Measurements from ENCODE around the gene CDH8.

The CDH8 gene

GRCh38 chr16:62036101-62036801, at the start of gene CDH8:
Gene CDH8, minus strand, starts transcription at chr16:62036438. Its CDS starts 15,035 bp downstream, at chr16:62021403.
- no peak for ATAC-seq

DNA sequence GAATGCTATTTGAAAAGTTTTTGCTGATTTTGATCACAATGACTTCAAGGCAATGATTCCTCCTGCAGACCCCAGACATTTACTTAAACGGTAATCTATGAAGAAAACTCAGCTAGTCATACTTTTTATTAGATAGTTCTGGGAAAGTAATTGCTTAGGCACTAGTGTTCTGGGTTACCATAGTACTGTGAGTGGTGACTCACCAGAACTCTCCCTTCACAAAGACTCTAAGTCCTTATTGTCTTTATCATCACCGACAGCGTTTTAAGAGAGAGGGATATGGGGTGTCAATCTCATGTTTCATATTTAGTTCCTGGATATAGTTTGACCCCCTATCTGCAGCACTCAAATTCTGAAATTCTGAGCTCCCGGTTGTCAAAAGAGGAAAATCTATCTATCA, 43.0 kb upstream of the CDH8 start:
- no peak for ATAC-seq

DNA sequence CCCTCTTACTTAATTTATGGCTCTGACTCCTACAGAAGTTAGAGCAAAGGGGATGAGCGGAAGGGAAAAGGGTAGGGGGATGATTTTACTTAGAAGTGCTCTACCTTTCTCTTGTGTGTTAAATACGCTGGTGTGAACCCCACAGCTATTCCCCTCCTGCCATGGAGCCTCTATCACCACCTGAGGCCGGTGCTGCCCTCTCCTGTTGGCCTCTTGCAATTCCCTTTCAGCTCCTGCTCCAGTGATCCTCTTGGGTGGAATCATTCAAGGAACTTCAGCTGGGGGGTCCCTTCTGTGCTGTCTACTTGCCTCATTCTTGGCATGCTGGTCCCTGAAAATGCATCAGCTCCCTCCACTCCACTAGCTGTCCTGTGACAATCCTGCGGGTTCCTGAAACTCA, 41.8 kb upstream of the CDH8 start:
- ATAC-seq: no peak

DNA sequence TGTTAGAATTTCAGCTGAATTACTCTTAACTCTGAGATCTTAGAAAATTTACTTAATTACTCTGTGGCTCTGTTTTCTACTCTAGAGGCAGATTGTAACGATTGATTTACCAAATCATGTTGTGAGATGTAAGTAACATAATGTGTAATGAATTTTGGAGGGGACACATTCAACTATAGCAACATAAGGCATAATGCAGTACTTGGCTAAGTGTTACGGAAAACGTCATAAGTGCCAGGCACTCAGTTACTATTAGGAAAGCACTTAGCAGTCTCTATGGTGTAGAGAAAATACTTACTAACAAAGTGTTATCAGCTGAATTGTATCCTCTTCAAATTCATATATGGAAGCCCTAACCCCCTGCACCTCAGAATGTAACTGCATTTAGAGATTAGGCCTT, 40.6 kb upstream of the CDH8 start:
- ATAC-seq: no peak

DNA sequence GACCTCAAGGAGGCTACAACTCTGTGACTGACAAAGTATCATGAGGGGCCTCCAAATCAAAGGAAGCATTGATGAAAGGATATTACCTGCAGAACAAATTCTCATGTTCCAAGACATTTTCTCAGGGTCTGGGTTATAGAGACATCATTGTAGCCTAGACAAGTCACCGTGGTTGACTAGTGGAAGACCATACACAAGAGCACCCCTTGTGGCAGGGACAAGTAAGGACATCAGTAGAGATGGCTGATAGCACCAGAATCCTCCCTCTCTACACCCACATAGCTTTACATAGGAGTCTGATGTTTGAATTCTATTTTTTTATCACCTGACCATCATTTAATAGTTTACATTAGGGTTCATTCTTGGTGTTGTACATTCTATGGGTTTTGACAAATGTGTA, 32.5 kb upstream of the CDH8 start:
- no peak for ATAC-seq

GRCh38 chr16:62067981-62068380, 31.7 kb upstream of the CDH8 start:
- ATAC-seq: no peak

- ATAC-seq: no peak
Observed at GRCh38 chr16:62067182-62067581, 30.9 kb upstream of the CDH8 start.

DNA sequence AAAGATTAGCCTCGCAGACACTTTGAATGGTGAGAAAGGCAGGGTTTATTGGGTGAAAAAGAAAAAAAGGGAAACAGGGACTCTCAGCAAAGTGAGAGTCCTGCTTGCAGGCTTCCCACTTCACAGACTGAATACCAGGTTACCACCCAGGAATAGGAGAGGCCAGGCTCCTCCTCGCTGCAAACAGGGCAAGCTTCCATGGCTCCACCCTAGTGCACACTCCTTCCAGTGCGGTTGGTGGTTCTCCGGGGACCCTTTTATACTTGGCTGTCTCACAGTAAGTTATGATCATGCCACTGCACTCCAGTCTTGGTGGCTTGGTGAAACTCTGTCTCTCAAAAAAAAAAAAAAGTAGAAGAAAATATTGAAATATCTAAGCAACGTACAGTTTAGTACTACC, 30.5 kb upstream of the CDH8 start:
- no peak for ATAC-seq

- ATAC-seq: no peak
Observed at GRCh38 chr16:62064173-62064572, 27.9 kb upstream of the CDH8 start.

GRCh38 chr16:62060089-62060488, 23.9 kb upstream of the CDH8 start:
- no peak for ATAC-seq

GRCh38 chr16:62059527-62059926, 23.3 kb upstream of the CDH8 start:
- ATAC-seq: no peak

DNA sequence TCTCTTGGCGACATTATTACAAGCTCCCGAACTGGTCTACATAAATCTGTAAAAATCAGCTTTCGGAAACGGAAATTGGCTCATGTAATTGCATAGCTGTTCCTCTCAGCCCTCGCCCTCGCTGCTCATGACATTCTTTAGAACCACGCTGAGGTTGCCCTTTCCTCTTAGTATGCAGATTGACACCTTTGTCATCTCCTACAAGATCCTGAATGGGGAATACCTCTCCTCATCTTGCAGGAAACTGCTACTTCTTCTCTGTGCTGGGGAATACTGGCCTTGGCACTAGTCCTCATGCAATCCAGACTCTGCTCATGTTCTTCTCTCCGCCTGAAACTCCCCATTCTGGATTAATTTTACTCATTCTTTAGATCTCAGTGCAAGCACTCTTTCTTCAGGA, 22.2 kb upstream of the CDH8 start:
- no peak for ATAC-seq

- no peak for ATAC-seq
Observed at GRCh38 chr16:62051942-62052341, 15.7 kb upstream of the CDH8 start.

DNA sequence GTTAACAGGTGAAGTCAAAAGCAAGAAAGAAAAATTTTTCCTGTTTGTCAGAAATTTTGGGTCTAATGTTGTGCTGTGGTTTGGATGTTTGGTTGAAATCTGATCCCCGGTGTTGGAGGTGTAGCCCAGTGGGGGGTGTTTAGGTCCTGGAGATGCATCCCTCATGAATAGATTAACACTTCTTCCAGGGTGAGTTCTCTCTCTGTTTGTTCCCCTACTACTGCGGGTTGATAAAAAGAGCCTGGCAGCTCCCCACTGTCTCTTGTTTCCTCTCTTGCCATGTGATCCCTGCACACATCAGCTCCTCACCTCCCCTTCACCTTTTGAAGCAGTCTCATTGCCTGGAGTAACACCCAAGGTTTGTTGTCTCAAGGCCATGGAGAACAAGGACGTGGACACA, 14.6 kb upstream of the CDH8 start:
- ATAC-seq: no peak

DNA sequence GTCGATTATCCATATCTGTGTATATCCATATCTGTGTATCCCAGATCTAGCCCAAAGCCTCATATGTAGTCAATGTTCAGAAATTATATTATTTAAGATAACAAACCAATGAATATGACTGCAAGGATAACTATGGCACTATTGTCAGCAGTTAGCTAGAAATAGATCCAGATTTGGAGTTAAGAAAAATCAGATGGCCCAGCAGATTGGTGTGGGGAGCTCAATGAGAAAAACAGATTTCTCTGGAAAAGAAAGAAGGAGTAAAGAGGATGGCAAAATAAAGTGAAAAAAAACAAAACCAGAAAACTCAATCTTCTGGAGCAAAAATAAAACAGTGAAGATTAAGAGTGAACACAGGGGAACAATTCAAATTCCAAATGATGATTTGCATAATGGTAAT, 10.6 kb upstream of the CDH8 start:
- no peak for ATAC-seq

GRCh38 chr16:62041401-62041800, 5.2 kb upstream of the CDH8 start:
- no peak for ATAC-seq

- ATAC-seq: no peak
Observed at GRCh38 chr16:62038646-62039045, 2.4 kb upstream of the CDH8 start.

DNA sequence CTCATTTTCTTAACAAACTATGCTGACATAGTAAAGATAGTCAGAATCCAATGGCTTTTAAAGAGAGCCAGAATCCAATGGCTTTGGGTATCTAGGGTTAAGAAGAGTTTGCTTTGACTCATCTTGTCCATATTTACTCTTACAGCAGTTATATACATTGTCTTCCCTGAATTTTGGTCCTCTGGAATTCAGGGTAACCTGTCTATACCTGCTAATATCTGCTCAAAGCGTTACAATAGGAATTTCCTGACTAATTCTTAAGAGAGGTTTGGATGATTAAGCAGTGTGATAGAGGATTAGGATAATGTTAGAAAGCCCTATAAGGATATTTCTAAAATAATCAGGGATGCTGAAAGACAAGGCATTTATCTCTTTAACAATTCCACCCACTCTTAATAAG, 2.0 kb upstream of the CDH8 start:
- ATAC-seq: no peak

DNA sequence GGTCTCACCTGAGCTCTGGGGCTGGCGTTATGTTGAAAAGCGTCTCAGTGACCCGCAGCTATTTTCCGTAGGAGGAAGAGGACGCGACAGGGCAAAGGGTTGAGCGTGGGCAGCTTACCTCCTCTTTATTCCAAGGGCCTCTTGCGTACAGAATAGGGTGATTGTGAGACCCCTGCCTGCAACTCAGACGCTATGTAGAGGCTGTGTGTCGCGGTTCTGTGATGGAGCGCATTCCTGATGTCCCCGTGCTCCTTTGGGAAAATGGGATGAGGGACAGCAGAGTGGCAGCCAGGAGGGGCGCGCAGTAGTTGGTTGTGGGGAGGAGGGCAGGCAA, 531 bp upstream of the CDH8 start:
- ATAC-seq: no peak

DNA sequence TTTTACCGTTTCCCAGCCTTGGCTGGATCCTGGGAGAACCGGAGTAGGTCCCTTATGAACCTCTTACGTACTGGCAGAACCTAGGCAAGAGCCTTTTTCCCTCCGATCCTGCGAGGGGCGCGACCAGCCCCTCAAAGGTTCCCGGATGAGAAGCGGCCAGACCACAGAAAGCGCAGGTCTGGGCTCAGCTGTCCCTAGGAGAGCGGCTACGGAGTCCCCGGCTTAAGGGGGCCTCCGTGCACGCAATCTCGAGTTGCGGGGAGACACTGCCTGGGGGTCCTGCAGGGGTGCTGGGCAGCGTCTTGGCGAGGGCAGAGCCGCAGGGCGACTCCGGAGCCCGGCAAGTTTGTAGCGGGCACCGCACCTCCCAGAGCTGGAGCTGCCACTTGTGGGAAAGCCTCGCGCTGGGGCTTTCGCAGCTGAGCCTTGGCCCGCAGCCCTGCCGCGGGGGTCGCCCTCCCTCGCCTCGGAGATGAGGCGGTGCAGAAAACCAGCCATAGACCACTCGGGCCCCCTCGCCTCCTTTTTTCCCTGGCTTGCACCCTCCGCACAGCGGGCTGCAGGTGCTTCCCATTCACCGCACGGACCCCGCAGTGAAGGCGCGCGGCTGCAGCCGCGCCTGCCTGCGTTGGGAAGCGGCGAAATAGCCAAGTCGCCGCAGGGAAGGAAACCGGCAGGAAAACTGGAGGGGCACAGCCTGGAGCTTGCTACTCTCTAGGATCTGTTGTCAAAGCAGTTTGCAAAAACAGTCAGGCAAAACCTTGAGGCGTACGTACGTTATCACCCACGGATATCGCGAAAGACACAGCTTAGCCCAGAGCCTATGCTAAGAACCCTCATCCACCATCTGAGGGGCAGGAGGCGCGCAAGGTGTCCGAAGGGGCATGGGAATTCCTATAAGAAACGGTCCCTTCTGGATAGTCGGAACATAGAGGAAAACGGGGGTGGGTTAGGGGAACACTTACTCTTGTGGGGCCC, 834 bp downstream of the CDH8 start:
- ATAC-seq: no peak

DNA sequence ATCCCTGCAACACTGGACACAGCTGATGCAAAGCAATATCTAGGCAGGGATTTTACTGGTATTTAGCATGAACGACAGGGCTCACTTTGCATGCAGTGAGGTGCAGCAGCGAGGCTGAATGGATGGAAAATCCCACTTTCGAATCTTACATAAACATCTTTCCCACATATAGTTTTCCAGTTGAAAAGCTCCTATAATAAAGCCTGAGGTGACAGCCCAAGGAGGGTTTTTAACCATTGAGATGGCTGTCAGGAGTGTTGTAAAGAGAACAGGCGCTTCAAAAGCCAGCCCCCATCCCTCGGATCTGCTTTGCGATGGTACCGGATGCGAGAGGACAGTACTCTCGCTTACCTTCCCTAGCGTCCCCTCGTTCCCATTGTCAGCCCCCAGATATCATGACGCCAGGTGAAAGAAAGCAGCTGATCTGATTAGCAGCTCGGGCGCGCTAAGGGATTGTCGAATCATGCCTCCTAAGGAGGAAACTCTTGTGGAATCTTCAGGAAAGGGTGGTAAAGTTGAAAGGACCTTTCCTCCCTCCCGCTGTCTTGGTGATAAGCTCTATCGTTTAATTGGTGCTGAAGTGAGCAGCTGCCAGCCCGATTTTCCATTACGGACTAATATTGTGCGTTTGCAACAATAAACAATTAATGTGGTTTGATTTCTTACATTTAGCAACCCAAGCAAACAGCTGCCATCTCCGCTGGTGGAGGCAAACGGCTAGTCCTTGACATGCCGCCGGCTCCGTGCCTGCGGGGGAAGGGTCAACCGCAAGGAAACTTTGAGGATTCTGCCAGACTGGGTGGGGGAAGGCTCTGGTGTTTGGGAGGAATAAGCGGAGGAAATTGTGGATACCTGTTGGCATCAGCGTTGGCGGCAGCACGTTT, 1.8 kb downstream of the CDH8 start:
- ATAC-seq: no peak

DNA sequence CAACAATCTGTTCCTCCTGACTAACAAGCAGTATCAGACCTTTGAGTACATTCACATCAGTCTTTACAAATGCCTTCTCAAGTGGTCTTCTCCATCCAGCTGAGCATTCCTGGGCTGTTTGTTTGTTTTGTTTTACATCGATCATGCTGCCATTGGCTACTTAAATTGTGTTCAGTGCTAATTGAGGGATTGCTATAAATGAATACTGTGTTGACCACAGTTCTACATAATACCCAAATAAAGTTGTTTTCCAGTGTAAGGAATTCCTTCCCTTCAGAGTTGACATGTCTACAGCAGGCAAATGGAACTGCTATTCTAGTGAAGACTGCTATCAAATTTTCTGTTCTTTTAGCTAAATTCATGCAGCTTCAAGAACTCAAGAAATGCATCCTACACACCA, 3.2 kb downstream of the CDH8 start:
- no peak for ATAC-seq

DNA sequence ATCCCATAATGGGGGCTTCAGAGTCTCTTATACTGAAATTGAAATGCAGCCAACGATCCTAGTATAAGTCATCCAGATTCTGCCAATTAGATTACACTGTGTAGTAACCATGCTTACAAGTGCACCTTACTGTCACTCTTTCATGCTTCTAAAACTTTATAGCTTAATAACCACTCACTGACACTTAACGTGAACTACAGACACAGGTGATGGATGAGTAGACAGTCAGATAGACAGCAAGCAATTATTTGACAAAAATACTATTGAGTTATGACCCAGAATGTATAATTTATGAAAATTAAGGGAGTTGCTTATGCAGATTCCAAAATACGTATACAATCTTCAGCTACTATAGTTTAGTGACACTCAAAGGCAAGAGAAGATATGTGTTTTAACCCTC, 6.3 kb downstream of the CDH8 start:
- ATAC-seq: no peak
